Epithelial cell of esophagus (primary cell): ENCODE results near the gene NVL.
A peak's percentile ranks its signal among the peaks of the same experiment; 100 is the strongest.

Experiments used
- DNase-seq: peaks from one replicate; pipeline ENCODE4 v3.0.0; 2010; ENCODE audit warnings: low read depth
- H3K4me3 ChIP-seq: 2 replicates; pipeline ENCODE4 v1.5.1; 2011; ENCODE audit warnings: mild to moderate bottlenecking, low read length, control low read depth
- TF ChIP-seq, protein P1 (sequence below): IDR thresholded peaks from 2 replicates; pipeline ENCODE4 v1.5.1; 2011; ENCODE audit warnings: low read depth, mild to moderate bottlenecking, low read length, control low read depth, inconsistent platforms; ENCODE audit not compliant: insufficient read depth; ENCODE audit errors: missing control alignments

The NVL gene

DNA sequence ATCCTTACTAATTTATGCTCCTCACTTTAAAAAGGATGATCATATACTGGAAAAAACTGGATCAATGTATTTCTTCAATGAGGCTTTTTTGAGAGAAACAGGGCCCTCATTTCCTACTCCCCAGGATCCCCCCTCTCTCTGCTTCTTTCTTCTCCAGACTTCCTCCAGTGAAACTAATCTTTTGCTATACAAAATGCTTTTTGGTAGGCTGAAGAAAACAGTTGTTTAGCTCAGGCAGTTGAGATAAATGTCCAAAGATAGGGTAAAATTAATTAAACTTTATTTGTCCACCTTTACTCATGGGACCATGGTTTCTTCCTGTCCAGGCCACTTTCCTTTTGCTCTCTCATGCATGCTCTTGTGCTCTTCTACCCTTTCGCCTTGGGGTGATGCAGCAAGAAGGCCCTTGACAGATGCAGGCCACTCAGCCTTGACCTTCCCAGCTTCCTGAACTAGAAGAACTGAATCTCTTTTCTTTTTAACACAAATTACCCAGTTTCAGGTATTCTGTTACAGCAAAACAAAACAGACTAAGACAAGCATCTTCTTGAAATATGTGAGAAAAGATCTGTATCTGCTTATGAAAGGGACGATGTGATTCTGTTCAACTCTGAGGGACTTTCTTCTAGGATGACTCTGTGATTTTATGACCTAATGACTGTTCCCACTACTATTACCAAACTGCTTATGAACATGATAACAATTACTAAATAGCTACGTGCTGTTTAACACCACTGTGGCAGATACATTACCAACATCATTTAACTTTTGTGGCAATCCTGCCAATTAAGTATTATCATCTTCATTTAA is 63.7 kb downstream of the NVL start:
- no peak overlapping the region for H3K4me3 ChIP-seq
- DNase-seq: no peak
- TF ChIP-seq, protein P1, sequence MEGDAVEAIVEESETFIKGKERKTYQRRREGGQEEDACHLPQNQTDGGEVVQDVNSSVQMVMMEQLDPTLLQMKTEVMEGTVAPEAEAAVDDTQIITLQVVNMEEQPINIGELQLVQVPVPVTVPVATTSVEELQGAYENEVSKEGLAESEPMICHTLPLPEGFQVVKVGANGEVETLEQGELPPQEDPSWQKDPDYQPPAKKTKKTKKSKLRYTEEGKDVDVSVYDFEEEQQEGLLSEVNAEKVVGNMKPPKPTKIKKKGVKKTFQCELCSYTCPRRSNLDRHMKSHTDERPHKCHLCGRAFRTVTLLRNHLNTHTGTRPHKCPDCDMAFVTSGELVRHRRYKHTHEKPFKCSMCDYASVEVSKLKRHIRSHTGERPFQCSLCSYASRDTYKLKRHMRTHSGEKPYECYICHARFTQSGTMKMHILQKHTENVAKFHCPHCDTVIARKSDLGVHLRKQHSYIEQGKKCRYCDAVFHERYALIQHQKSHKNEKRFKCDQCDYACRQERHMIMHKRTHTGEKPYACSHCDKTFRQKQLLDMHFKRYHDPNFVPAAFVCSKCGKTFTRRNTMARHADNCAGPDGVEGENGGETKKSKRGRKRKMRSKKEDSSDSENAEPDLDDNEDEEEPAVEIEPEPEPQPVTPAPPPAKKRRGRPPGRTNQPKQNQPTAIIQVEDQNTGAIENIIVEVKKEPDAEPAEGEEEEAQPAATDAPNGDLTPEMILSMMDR: no peak

DNA sequence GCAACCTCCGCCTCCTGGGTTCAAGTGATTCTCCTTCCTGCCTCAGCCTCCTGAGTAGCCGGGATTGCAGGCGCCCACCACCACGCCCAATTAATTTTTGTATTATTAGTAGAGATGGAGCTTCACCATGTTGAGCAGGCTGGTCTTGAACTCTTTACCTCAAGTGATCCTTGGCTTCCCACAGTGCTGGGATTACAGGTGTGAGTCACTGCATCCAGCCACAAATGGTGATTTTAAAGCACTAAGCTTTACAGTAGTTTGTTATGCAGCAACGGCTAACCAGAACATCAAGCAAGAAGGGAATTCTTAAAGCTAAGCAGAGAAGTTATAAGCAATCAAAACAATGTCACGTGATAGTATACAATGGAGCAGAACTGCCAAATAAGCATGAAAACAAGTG is 65.7 kb downstream of the NVL start:
- TF ChIP-seq, protein P1: no peak
- H3K4me3 ChIP-seq: no peak overlapping the region
- DNase-seq: no peak

DNA sequence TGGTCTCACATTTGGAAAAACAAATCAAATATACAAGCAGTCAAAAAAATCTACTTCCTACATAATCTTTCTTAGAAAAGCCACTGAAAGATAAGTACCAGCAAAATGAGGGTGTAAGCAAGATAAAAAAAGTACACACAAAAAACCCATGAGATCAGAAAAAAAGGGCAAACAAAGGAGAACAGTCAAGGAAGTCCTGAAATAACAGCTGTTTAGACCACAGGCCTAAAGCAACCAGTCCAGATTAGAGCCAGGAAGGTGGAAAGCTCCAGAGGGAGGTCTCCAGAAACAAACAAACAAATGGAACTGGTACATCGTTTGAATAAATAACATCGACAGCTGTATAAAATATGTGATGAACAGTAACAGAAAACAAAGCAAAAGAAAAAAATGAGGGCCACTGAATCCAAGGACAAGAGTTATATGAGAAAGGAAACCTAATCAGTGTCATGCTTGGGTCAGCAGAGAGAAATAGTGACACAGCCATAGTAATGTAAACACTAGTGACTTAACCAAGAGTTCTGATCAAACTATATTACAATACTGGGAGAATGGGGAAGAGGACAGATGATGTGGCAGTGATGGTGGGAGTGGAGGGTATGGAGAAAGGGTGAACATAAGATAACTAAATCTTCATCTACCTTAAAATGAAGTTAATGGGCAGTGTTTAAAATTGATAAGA is 67.5 kb downstream of the NVL start:
- TF ChIP-seq, protein P1: no peak
- H3K4me3 ChIP-seq: no peak overlapping the region
- DNase-seq: no peak

DNA sequence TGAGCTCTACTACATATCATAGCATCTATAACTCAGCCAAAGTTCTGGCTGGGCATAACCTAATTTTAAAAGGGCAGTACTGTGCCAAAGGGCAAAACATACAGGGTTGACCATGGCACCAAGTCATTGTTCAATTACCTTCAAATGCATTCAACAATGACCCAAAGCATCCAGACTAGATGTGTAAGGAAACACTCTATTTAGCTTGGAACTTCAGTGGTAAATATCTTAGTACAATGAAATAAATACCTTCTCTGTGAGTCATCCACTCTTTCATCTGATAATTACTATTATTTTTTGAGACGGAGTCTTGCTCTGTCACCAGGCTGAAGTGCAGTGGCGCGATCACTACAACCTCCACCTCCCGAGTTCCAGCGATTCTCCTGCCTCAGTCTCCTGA is 70.0 kb downstream of the NVL start:
- DNase-seq: no peak
- no peak overlapping the region for H3K4me3 ChIP-seq
- TF ChIP-seq, protein P1: no peak

DNA sequence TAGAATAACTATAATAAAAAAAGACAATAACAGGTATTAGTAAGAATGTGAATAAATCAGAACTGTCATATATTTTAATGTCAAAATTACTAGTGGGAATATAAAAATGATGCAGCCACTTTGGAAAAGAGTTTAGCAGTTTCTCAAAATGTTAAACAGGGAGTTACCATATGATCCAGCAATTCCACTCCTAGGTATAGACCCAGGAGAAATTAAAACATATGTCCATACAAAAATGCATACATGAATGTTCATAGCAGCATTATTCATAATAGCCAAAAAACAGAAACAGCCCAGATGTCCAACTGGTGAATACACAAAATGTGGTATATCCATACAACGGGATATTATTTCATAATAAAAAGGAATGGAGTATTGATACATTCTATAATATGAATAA is 71.6 kb downstream of the NVL start:
- TF ChIP-seq, protein P1: no peak
- DNase-seq: no peak
- H3K4me3 ChIP-seq: no peak overlapping the region

DNA sequence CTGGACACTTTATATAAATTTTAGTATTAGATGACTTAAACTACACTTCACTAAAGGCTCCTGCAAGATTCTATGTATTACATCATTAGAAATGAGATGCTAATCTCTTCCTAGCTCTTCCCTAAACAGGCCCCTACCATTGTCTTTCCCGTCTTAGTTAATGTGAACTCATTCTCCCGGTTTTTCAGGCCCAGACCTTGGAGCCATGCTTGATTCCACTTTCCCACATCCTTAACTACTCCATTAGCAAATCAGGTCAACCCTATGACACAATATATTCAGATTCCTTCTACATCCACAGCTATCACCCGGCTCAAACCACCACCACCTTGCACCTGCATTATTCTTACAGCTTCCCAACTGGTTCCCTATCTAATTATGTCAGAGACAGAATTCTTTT is 73.3 kb downstream of the NVL start:
- no peak overlapping the region for H3K4me3 ChIP-seq
- TF ChIP-seq, protein P1: no peak
- DNase-seq: peak; percentile 44
